OCI-LY3 (cell line): ENCODE results near the gene CYP1B1.

Experiments
- H2AFZ ChIP-seq: fragments of 200-600, 300-600 bp; shearing (Covaris generic); 2 replicates; pipeline ENCODE4 v1.6.0; 2014; ENCODE audit warnings: antibody characterized with exemption, low read depth, low read length
- H3K27ac ChIP-seq: fragments of 200-600, 300-600 bp; sonication (generic); 2 replicates; pipeline ENCODE4 v1.5.1; 2014; ENCODE audit warnings: mild to moderate bottlenecking, low read length, moderate library complexity, mixed read lengths
- H3K27me3 ChIP-seq: fragments of 200-600, 300-600 bp; sonication (generic); 2 replicates; pipeline ENCODE4 v1.6.1; 2014; ENCODE audit warnings: low read depth, low read length, mixed read lengths
- H3K36me3 ChIP-seq: fragments of 200-600, 300-600 bp; sonication (generic); replicated peaks from 2 replicates; pipeline ENCODE3; 2014; ENCODE audit warnings: low read depth, low read length, mixed read lengths
- H3K4me1 ChIP-seq: fragments of 300-600, 200-600 bp; sonication (generic); 2 replicates; pipeline ENCODE4 v1.6.1; 2014; ENCODE audit warnings: low read length, mixed read lengths
- H3K4me2 ChIP-seq: fragments of 200-600, 300-600 bp; sonication (generic); 2 replicates; pipeline ENCODE4 v1.6.1; 2014; ENCODE audit warnings: low read length, mixed read lengths
- H3K4me3 ChIP-seq: fragments of 300-600, 200-600 bp; sonication (generic); 2 replicates; pipeline ENCODE4 v1.5.1; 2014; ENCODE audit warnings: antibody characterized with exemption, mild to moderate bottlenecking, low read length, moderate library complexity
- H3K79me2 ChIP-seq: fragments of 300-600, 200-600 bp; shearing (Covaris generic); 2 replicates; pipeline ENCODE4 v1.6.1; 2014; ENCODE audit warnings: mild to moderate bottlenecking, low read length, mixed read lengths
- H3K9ac ChIP-seq: fragments of 300-600, 200-600 bp; shearing (Covaris generic); 2 replicates; pipeline ENCODE4 v1.6.0; 2014; ENCODE audit warnings: mild to moderate bottlenecking, low read length, moderate library complexity
- H3K9me3 ChIP-seq: fragments of 200-600, 300-600 bp; shearing (Covaris generic); 2 replicates; pipeline ENCODE4 v1.6.1; 2014; ENCODE audit warnings: low read length, mixed read lengths; ENCODE audit not compliant: insufficient read depth
- H4K20me1 ChIP-seq: fragments of 200-600, 300-600 bp; sonication (generic); 2 replicates; pipeline ENCODE4 v1.6.1; 2016; ENCODE audit warnings: low read length, mixed read lengths; ENCODE audit not compliant: insufficient read depth
- CTCF ChIP-seq: fragments of 200-600, 300-600 bp; sonication (generic); IDR thresholded peaks from 2 replicates; pipeline ENCODE4 v1.5.1; 2014; ENCODE audit warnings: antibody characterized with exemption, low read length, low read depth
- EZH2phosphoT487 ChIP-seq: fragments of 200-600 bp; shearing (Covaris generic); IDR thresholded peaks from 2 replicates; pipeline ENCODE4 v1.6.1; 2018; ENCODE audit warnings: antibody characterized with exemption, mixed run types, low read depth

CYP1B1 gene

GRCh38 chr2:38075507-38076151 lies at the start of gene CYP1B1:
Gene CYP1B1, minus strand, starts transcription at chr2:38076151. Its CDS starts 763 bp downstream, at chr2:38075388.
- Histone ChIP-seq H3K4me2 (peak within 1 kb of the TSS; percentile 87), H3K9ac (peak within 1 kb of the TSS; percentile 61), H3K4me1 (no peaks in the 10 kb centered on the region), H3K36me3 (no peaks in the 10 kb centered on the region), H3K4me3 (peak within 1 kb of the TSS; percentile 84), H3K27me3 (peaks cover 23% of the 10 kb centered on the region), H3K9me3 (no peaks in the 10 kb centered on the region), H3K27ac (no peak within 1 kb of the TSS), H4K20me1 (no peaks in the 10 kb centered on the region), H3K79me2 (no peaks in the 10 kb centered on the region), H2AFZ (peak within 1 kb of the TSS; percentile 78)
- TF ChIP-seq EZH2phosphoT487 (no peak), CTCF (no peak)

DNA sequence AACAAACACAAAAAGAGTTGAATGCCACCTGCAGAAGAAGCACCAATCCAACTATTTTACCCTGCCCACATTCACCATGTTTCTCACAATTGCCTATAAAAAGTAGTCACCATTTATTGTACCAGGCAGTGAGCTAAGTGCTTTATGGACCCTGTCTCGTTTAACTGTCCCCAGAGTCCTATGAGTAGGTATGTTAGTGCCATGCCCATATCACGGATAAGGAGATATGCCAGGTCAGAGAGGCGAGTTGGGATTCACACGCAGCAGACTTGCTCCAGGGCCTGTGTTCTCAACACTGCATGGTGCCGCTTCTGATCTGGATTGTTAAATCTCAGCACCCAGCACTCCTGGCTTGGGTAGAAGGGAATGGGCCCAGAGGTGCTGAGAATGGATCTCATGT lies 49.1 kb upstream of the CYP1B1 start:
- TF ChIP-seq CTCF = no peak
- TF ChIP-seq EZH2phosphoT487 = no peak
- H2AFZ ChIP-seq = no peak overlapping the region
- H3K9me3 ChIP-seq = peaks cover 6% of the 10 kb centered on the region
- no peaks in the 10 kb centered on the region for H3K79me2 ChIP-seq
- no peak overlapping the region for H3K9ac ChIP-seq
- peaks cover 3% of the 10 kb centered on the region; the same call in 1 of the 2 replicates for H3K27me3 ChIP-seq
- H4K20me1 ChIP-seq = no peaks in the 10 kb centered on the region
- peaks cover 19% of the 10 kb centered on the region for H3K4me1 ChIP-seq
- no peak overlapping the region for H3K4me2 ChIP-seq
- H3K4me3 ChIP-seq = no peak overlapping the region
- no peak overlapping the region for H3K27ac ChIP-seq
- H3K36me3 ChIP-seq = no peaks in the 10 kb centered on the region

GRCh38 chr2:38123911-38124310 lies 48.0 kb upstream of the CYP1B1 start:
- peaks cover 6% of the 10 kb centered on the region for H3K9me3 ChIP-seq
- H3K4me2 ChIP-seq = no peak overlapping the region
- no peaks in the 10 kb centered on the region for H3K36me3 ChIP-seq
- H3K79me2 ChIP-seq = no peaks in the 10 kb centered on the region
- H3K27me3 ChIP-seq = peaks cover 3% of the 10 kb centered on the region; the same call in 1 of the 2 replicates
- no peak overlapping the region for H3K4me3 ChIP-seq
- no peaks in the 10 kb centered on the region for H4K20me1 ChIP-seq
- TF ChIP-seq CTCF = no peak
- no peak for TF ChIP-seq EZH2phosphoT487
- H3K4me1 ChIP-seq = peaks cover 8% of the 10 kb centered on the region
- H3K9ac ChIP-seq = no peak overlapping the region
- no peak overlapping the region for H2AFZ ChIP-seq
- no peak overlapping the region for H3K27ac ChIP-seq

DNA sequence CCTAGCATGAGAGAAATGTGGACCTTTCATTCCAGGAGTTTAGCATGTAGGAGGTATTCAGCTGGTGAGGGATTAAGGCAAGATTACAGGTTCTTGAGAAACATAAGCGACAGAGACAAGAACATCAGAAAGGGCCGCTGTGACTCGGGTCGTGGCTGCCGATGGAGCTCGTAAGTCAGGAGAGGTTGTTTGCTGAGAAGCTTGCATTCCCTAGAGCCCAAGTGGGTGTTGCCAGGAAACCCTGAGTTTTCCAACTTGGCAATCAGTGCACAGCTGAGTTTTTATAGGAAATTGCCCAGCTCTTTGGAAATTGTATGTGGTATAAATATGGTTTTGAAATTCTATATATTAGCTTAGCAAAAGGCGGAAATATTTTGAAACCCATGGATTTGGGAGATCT lies 46.4 kb upstream of the CYP1B1 start:
- Histone ChIP-seq H3K27me3 (peaks cover 3% of the 10 kb centered on the region; the same call in 1 of the 2 replicates), H3K4me1 (no peaks in the 10 kb centered on the region), H3K79me2 (no peaks in the 10 kb centered on the region), H3K9me3 (peaks cover 6% of the 10 kb centered on the region), H3K4me2 (no peak overlapping the region), H3K4me3 (no peak overlapping the region), H2AFZ (no peak overlapping the region), H4K20me1 (no peaks in the 10 kb centered on the region), H3K9ac (no peak overlapping the region), H3K27ac (no peak overlapping the region), H3K36me3 (no peaks in the 10 kb centered on the region)
- TF ChIP-seq EZH2phosphoT487 = no peak
- TF ChIP-seq CTCF = no peak
